ENCODE results near the gene SYNDIG1. TPM values are rescaled to one million over a fixed set of nuclear protein-coding genes. Genes with fewer than 3 reads are reported as not detected.

SYNDIG1 gene
- polyA plus RNA-seq (ENCODE audit: insufficient read depth in 1 of 5, insufficient read length in 5 of 5, low replicate concordance in 1 of 5): 1 to 10 TPM; 4.6 to 6.8 (median 5.3) TPM
- long read RNA-seq, donor 1: 0 reads
- long read RNA-seq, donor 2, partial matches to known transcripts: 0 of 2 reads
- long read RNA-seq, donor 2, other reads (novel, unspliced or antisense): 0 of 2 reads
- long read RNA-seq, donor 3: 0 reads
- long read RNA-seq, donor 4: 0 reads
- long read RNA-seq, donor 5, partial matches to known transcripts: 0 of 2 reads
- long read RNA-seq, donor 5, other reads (novel, unspliced or antisense): 0 of 2 reads
- long read RNA-seq, donor 6: 0 reads
- long read RNA-seq, donor 7, partial matches to known transcripts: 0 of 2 reads
- long read RNA-seq, donor 7, other reads (novel, unspliced or antisense): 0 of 2 reads
- long read RNA-seq, donor 8: 0 reads

GRCh38 chr20:24469116-24469893, at the start of gene SYNDIG1:
Gene SYNDIG1 (plus strand): TSS chr20:24469629. CDS start chr20:24543098, 73,469 bp downstream.
- DNase-seq: peak; percentile 34 to 36

DNA sequence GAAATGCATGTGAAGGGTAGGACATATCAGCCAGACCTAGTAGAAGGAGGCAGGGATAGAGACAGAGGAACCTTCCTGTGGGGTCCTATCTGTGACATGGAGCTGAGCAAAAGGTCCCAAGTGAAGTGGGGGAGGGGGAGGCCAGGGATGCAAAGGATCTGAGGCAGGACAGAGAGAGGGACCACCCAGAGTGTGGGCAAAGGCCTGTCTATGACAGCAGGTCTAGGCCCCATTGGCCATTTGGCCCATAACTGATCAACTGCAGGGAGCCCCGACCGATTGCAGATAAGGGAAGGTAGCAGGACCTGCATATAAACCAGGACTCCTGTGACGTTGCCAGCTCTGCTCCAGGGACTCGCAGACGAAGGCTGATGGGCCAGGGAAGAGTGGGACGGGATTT, 49.6 kb upstream of the SYNDIG1 start:
- DNase-seq: no peak

- DNase-seq: no peak
Measured at GRCh38 chr20:24420567-24420966, 48.9 kb upstream of the SYNDIG1 start.

- no peak for DNase-seq
Measured at GRCh38 chr20:24421071-24421470, 48.4 kb upstream of the SYNDIG1 start.

GRCh38 chr20:24422091-24422760, 47.2 kb upstream of the SYNDIG1 start:
- no peak for DNase-seq

DNA sequence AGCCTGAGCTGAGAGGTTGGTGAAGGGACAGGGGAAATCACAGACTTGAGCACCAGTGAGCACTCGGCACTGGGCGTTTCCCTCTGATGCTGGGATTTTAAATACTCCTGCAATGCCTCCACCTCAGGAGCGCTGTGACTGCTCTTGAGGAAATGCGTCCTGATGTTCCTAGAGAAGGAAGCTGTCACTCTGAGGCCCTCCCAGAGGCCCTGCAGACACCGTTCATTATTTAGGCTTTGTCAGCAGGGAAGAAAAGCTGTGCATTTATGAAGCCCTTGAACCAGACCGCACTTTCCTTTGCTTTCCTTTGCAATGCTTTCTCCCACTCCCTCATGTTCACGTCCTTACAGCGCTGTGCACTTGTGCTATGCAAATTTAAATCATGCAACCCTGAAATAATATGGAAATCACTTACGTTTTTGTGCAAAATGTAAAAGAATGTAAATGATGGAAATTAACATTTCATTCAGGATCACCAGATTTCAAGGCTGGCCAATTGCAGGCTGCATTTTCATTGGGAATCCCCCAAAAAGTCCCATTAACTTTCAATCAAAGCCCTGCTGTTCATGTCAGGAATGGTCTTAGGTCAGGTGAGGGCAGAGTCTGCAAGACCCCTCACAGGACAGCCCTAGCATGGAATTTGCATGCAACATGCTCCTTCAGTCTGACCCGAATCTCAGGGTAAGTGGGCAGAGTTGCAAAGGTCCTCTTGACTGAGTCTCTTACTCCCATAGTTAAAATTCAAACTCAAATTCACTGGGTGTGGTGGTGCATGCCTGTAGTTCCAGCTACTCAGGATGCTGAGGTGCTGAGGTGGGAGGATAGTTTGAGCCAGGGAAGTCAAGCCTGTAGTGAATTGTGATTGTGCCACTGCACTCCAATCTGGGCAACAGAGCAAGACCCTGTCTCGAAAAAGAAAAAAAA, 45.8 kb upstream of the SYNDIG1 start:
- DNase-seq: no peak

- no peak for DNase-seq
Measured at GRCh38 chr20:24425523-24426135, 43.8 kb upstream of the SYNDIG1 start.

GRCh38 chr20:24431279-24432045, 38.0 kb upstream of the SYNDIG1 start:
- DNase-seq: no peak

- DNase-seq: peak in 1 of 2 donors; percentile 16
Measured at GRCh38 chr20:24432046-24432442, 37.4 kb upstream of the SYNDIG1 start.

DNA sequence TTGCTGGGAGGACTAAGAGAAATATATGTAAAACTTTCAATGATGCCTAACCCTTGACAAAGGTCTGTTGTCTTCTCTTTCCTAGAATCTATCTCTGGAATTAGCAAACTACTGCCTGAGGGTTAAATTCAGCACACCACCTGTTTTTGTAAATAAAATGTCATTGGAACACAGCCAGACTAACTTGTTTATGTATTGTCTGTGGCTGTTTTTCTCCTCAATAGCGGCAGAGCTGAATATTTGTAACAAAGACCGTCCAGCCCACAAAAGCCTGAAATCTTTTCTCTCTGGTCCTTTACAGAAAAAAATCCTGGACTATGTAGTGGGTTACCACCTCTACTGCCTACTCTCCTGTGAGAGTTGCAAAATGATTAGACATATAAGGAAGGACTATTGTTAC, 33.3 kb upstream of the SYNDIG1 start:
- no peak for DNase-seq

GRCh38 chr20:24437196-24438082, 32.0 kb upstream of the SYNDIG1 start:
- no peak for DNase-seq

DNA sequence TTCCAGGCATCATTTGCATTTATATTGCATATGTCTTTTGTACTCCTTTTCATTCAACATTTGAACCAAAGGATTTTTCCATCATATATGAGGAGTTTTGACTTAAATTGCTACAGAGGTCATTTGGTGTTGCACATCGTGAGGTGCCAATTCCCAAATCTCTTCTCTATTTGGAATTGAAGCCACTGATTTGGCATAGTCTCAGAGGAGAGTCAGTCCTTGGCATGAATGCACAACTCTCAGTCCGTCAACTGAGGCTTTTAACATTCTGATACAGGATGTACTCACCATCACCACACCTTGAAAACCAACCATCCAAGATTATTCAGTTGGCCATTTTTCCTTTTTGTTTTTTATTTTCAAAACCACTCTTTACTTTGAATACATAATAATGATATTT, 31.1 kb upstream of the SYNDIG1 start:
- DNase-seq: no peak

DNA sequence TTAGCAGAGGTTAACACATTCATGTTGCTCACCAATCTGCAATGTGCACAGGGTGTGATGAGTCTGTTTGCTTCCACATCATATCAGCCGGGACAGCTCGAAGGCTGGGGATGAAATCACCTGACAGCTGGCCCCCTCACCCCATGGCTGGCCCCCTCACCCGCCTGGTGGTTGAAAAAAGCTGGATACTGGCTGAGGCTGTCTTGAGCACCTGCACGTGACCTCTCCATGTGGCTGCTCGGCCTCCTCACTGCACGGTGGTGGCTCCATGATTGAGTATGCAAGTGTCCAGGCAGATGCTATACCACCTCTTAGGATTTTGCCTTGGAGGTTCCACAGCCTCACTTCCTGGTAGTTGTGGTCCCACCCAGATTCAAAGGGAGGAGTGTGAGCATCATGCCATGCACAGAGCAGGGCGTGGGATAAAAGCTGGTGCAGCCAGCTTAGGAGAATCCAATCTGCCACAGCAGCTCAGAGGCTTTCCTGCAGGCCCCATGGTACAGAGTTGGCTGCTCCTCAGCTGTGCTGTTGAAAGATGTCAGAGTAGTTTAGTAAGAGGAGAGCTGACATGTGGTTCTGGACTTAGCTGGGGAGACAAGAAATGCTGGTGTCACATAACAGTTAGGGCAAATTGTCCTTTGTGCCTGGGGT, 29.6 kb upstream of the SYNDIG1 start:
- DNase-seq: no peak

DNA sequence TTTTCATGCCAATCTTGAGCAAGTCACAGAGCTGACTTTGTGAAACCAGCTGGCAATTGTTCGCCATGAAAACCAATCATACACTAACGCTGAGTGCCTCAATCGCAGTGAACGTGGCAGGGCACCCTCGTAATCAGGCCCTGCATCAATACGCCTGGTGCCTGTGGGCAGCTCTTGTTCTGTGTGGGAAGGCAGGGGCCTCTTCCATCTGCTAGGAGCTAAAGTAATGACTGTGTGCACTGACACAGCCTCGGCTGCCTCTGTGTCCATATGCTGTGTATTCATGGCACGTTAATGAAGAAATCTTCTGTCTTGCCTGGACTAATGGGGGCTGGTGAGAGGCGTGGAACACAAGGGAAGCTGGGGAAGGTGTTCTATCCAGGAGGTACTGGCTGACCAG, 27.8 kb upstream of the SYNDIG1 start:
- DNase-seq: no peak

GRCh38 chr20:24442909-24443308, 26.5 kb upstream of the SYNDIG1 start:
- DNase-seq: no peak

DNA sequence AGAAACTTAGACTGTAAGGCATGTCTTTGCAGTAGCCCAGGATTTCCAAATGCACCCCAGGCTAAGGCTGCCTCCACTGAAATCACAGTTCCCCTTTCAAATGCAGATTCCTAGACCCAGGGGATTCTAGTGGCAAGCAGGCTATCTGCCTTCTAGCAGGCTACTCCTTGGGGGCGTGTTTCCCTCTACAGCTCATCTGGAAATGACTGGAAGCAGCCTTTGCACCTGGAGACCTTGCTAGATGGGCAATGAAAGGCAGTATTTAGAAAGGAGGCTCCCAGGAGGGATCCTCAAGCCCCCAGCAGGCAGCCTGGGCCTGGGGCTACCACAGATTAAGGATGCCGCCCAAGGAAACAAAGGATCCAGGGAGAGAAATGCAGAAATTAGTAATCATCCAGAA, 26.0 kb upstream of the SYNDIG1 start:
- DNase-seq: no peak

DNA sequence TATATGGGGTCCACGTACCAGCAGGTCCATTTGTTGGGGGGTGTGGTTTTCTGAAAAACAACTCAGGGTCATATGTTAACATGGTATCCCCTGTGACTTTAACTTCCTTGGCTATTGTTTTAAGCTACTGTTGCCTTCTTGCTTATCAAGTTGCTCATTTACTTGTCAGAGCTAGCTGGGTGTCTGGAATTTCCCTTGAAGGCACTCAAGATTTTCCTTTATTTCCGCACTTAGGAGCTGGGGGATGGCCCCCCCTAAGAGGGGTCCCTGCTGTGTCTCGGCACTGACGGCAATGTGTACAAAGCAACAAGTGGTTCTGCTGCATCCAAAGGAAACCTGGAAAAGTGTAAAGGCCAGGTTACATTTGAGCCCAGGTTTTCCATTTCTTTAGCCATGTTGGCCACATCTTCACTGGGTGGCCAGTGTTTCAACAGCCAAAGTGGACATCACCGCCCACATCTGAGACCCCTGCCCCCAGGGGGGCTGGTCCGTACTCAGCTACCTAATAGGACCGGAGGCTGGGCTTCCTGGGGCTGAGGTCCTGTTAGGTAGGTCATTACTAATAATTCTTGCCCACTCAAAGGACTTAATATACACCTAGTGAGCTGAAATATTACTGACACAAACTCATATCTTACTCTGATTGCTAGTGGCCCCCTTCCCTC, 24.8 kb upstream of the SYNDIG1 start:
- DNase-seq: no peak

Measured in right lung (tissue), 10 donors.